Lower leg skin (tissue), 4 donors: ENCODE data around the gene PSMD8. TPM values are rescaled to one million over a fixed set of nuclear protein-coding genes. Genes with fewer than 3 reads are reported as not detected.
"Not testable (repeated sequence)": the region's sequence is repeated elsewhere in the genome, so short reads cannot be mapped to it uniquely, and the experiment has no call there.

Experiments
- DNase-seq, 2 donors: peaks; one replicate each; pipeline ENCODE4 v3.0.0-alpha.2; 2019; ENCODE audit warnings: low spot score in 2 of 2
- H3K4me3 ChIP-seq: fragments of 200-600 bp; sonication (generic); 2 replicates; pipeline ENCODE4 v1.5.1; 2017; ENCODE audit warnings: mild to moderate bottlenecking, low read depth; ENCODE audit not compliant: poor library complexity, severe bottlenecking
- CTCF ChIP-seq, 3 donors: fragments of 450-650 bp; IDR thresholded peaks; one replicate each; pipeline ENCODE4 v1.5.1; 2016; ENCODE audit warnings: antibody characterized with exemption in 3 of 3, mild to moderate bottlenecking in 3 of 3, moderate library complexity in 2 of 3
- POLR2A ChIP-seq, 2 donors: fragments of 450-650 bp; IDR thresholded peaks; one replicate each; pipeline ENCODE4 v1.6.1; 2016 to 2017; ENCODE audit warnings: antibody characterized with exemption in 2 of 2, mild to moderate bottlenecking in 1 of 2, moderate library complexity in 1 of 2
- WGBS, 2 donors: methylation state at CpG; one replicate each; pipeline ENCODE4 v1.1.5; 2018; 5-methylcytosine and 5-hydroxymethylcytosine counted together
- intact Hi-C: fragments of 100-400 bp; cut with DNase I; formaldehyde crosslinking; loops from one replicate; pipeline ENCODE4 v1.15.0; 2023; ENCODE audit warnings: low total_unique reads
- total RNA-seq, 4 donors: library from RNA; depleted of rRNA; stranded (reverse); fragments of >200 nt; gene quantifications; one replicate each; pipeline ENCODE4 v1.1.0, GENCODE V29; 2016

PSMD8 gene
- total RNA-seq, 4 donors from 2014 or later, result 222 to 319 (median 311) TPM

DNA sequence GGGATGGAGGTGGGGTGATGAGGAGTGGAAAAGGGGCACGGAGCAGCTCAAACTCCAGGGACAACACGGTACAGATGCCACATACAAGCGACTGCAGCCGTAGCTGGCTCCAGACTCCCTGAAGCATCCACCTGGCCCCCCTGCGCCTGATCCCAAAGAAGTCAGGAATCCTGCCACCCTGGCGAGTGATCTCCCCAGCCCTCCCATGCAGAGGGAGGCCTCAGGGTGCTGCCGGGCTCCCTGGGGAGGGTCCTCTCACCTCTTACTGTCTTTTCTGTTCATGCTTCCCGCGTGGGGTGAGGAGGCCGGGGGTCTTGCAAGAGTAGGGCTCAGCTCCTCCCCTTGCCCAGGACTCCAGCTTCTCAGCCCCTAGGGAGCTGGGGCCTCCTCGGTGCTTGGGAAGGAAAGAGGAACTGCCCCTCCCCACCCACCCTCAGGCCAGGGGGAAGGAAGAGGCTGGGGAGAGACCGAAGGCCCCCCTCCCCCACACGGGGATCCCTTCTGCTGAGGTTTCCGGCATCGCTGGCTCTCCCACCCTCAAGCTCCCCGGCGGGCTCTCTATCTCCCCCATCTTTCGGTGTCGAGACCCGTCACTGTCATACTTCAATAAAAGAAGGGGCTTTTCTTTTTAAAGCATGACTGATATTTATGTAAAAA, 51.6 kb downstream of the PSMD8 start, which contains the start of gene RASGRP4:
Gene RASGRP4, minus strand, starts transcription at position 410 of the 657 bp plus-strand sequence. Its CDS starts 128 bp downstream, at position 282.
- TF ChIP-seq POLR2A (IDR thresholded peaks at IDR 0.05) (no peak), CTCF (IDR thresholded peaks at IDR 0.05) (no peak)
- H3K4me3 ChIP-seq, result peak within 1 kb of the TSS; percentile 18
- 23 to 37% methylated on average over 18 to 20 of the region's 20 CpGs for WGBS, 2 donors
- intact Hi-C loops, result no loop called here
- no peak for DNase-seq

DNA sequence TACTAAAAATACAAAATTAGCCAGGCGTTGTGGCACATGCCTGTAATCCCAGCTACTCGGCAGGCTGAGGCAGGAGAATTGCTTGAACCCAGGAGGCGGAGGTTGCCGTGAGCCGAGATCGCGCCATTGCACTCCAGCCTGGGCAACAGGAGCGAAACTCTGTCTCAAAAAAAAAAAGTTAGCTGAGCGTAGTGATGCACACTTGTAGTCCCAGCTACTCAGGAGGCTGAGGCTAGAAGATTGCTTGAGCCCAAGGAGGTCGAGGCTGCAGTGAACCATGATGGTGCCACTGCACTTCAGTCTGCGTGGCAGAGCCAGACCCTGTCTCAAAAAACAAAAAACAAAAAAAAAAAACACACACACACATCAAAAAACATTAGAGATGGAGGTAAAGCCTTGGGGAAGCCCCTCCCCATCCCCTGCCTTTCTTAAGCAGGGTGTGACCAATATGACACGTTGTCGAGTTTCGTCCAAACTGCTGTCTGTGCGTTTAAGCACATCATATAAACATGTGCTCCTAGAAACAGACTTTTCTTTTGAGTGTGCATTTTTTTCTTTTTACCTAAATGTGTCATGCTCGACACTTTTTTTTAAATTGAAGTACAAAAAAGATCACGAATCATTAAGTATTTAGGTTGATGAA, 52.8 kb downstream of the PSMD8 start:
- DNase-seq, intact Hi-C loops, H3K4me3 ChIP-seq: not testable (repeated sequence)
- WGBS, 2 donors, result 60 to 61% methylated on average over 16 to 17 of the region's 17 CpGs

DNA sequence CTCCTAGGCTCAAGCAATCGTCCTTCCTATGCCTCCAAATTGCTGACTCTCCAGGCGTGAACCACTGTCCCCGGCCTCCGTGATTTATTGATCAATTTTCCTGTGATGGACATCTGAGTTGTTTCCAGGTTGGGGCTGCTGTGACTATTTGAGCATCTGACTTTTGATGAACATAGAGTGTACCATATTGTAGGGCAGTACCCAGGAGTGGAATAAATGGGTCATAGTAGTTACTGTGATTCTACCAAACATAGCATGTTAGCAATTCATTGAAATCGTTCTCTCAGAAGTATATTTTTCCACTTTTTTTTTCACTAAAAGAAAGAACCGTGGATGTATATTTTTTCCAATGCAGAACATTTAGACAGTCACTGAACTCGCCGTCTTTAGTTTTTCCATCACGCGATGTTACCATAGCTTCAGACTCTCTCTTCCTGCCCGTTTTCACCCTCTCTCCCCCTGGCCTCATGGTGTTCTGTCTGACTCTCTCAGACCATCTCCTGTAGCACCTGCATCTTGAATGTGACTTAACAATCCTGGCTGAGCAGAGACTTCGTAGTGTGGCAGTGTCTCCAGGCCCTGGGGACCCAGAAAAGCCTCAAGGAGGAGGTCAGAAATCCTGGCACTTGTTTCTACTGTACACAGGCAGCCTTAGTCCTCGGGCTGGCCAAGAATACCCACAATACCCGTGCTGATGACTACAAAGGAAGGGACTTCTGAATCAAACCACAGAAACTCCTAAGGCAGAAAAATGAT, 54.9 kb downstream of the PSMD8 start:
- WGBS, 2 donors, result 52 to 55% methylated on average over 14 of the region's 14 CpGs
- intact Hi-C loops, result no loop called here
- DNase-seq, result no peak
- no peak overlapping the region for H3K4me3 ChIP-seq
- no peak for TF ChIP-seq POLR2A (IDR thresholded peaks at IDR 0.05)
- TF ChIP-seq CTCF (IDR thresholded peaks at IDR 0.05), result no peak

GRCh38 chr19:38429811-38430156, 55.4 kb downstream of the PSMD8 start:
- 74 to 78% methylated on average over 2 of the region's 2 CpGs for WGBS, 2 donors
- no peak overlapping the region for H3K4me3 ChIP-seq
- no peak for TF ChIP-seq POLR2A (IDR thresholded peaks at IDR 0.05)
- TF ChIP-seq CTCF (IDR thresholded peaks at IDR 0.05), result no peak
- intact Hi-C loops, result no loop called here
- no peak for DNase-seq

- no peak for TF ChIP-seq CTCF (IDR thresholded peaks at IDR 0.05)
- no peak for TF ChIP-seq POLR2A (IDR thresholded peaks at IDR 0.05)
- intact Hi-C loops, result no loop called here
- WGBS, 2 donors, result 75 to 77% methylated on average over 7 of the region's 7 CpGs
- no peak for DNase-seq
- H3K4me3 ChIP-seq, result no peak overlapping the region
Measured at GRCh38 chr19:38430931-38431330, 56.6 kb downstream of the PSMD8 start.

DNA sequence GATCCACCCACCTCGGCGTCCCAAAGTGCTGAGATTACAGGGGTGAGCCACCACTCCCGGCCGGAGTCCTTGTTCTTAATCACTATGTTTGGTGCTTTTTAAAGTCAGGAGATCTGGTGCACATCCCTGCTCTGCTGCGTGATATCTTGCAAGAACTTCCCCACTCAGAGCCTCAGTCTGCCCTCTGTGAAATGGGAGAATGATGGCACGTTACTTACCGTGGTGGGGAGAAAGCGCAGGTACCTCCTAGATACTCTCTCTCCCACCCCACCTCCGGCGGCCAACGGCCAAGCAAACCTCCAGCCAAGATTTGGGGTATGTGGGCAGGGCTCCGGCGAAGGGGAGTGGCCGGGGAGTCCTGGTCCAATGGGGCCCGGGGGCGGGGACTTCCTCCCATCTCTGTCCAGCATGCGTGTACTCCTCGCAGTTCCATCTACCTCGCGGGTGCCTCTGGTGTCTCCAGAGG, 58.9 kb downstream of the PSMD8 start, which contains the start of gene RYR1:
Gene RYR1, plus strand, starts transcription at position 424 of the 466 bp plus-strand sequence. CDS start 139 bp downstream, outside the sequence.
- no peak within 1 kb of the TSS for H3K4me3 ChIP-seq
- DNase-seq, result peak; percentile 31 to 88
- intact Hi-C loops, result no loop called here
- TF ChIP-seq CTCF (IDR thresholded peaks at IDR 0.05) (no peak), POLR2A (IDR thresholded peaks at IDR 0.05) (no peak)
- 14 to 16% methylated on average over 20 of the region's 20 CpGs for WGBS, 2 donors
